A673 (cell line): ENCODE measurements around the gene TTLL11. TPM values are rescaled to one million over a fixed set of nuclear protein-coding genes. Genes with fewer than 3 reads are reported as not detected.

Source experiments
- BruUV-seq: library from RNA; stranded (reverse); fragments of 400-500 nt; replicated peaks from 2 replicates; lab custom pipeline; 2021; lab: Mats Ljungman, UMichigan
- CTCF ChIA-PET: fragments of 300-600 bp; sonication (Branson Sonifier 250); formaldehyde crosslinking; loops from one replicate; lab custom pipeline; 2022; ENCODE audit warnings: antibody characterized with exemption; lab: Charles Lee
- POLR2A ChIA-PET: fragments of 300-600 bp; sonication (Branson Sonifier 250); formaldehyde crosslinking; loops from one replicate; lab custom pipeline; 2022; ENCODE audit warnings: antibody characterized with exemption; ENCODE audit not compliant: low non-redundant PET; lab: Charles Lee
- DNase-seq: peaks from one replicate; pipeline ENCODE4 v3.0.0-alpha.2; 2015; ENCODE audit warnings: low spot score
- H3K27ac ChIP-seq: fragments of 200-600 bp; sonication (generic); 2 replicates; pipeline ENCODE4 v1.5.1; 2016; ENCODE audit warnings: mixed run types, low read depth, mild to moderate bottlenecking, mixed read lengths, antibody characterized with exemption, low read length; ENCODE audit not compliant: poor library complexity, severe bottlenecking
- H3K27me3 ChIP-seq: fragments of 200-600 bp; sonication (generic); replicated peaks from 2 replicates; pipeline ENCODE4 v1.6.1; 2017; ENCODE audit warnings: mixed run types, low read depth, mild to moderate bottlenecking, mixed read lengths, antibody characterized with exemption, low read length; ENCODE audit not compliant: insufficient read depth, poor library complexity
- H3K36me3 ChIP-seq: fragments of 200-600 bp; sonication (generic); 2 replicates; pipeline ENCODE4 v1.6.1; 2016; ENCODE audit warnings: mixed run types, mild to moderate bottlenecking, mixed read lengths, antibody characterized with exemption, low read length; ENCODE audit not compliant: insufficient read depth, poor library complexity, severe bottlenecking
- H3K4me1 ChIP-seq: fragments of 200-600 bp; sonication (generic); 2 replicates; pipeline ENCODE4 v1.6.1; 2017; ENCODE audit warnings: mixed run types, mild to moderate bottlenecking, mixed read lengths, antibody characterized with exemption, low read length; ENCODE audit not compliant: insufficient read depth, poor library complexity, severe bottlenecking
- H3K4me3 ChIP-seq: fragments of 200-600 bp; sonication (generic); 2 replicates; pipeline ENCODE4 v1.5.1; 2016; ENCODE audit warnings: low read depth, mixed run types, mild to moderate bottlenecking, mixed read lengths, low read length; ENCODE audit not compliant: poor library complexity, severe bottlenecking
- H3K9me3 ChIP-seq: fragments of 200-600 bp; sonication (generic); 2 replicates; pipeline ENCODE4 v1.6.1; 2016; ENCODE audit warnings: mixed run types, low read depth, mild to moderate bottlenecking, mixed read lengths, antibody characterized with exemption, low read length; ENCODE audit not compliant: poor library complexity, severe bottlenecking
- CTCF ChIP-seq: fragments of 300-800, 200-600 bp; sonication (generic); conservative IDR thresholded peaks from 2 replicates; pipeline ENCODE4 v1.5.1; 2017; ENCODE audit warnings: low read depth, mild to moderate bottlenecking, antibody characterized with exemption, low read length, moderate library complexity, mixed read lengths
- EZH2 ChIP-seq: fragments of 200-600 bp; sonication (generic); IDR thresholded peaks from 2 replicates; pipeline ENCODE4 v1.6.1; 2017; ENCODE audit warnings: borderline replicate concordance, low read depth, mild to moderate bottlenecking, mixed read lengths, antibody characterized with exemption, low read length; ENCODE audit not compliant: poor library complexity, severe bottlenecking
- intact Hi-C: fragments of 100-400 bp; cut with micrococcal nuclease; formaldehyde crosslinking; loops from one replicate; pipeline ENCODE4 v1.10.0; 2022; ENCODE audit not compliant: unreplicated experiment
- total RNA-seq: library from RNA; stranded (reverse); gene quantifications from 2 replicates; pipeline ENCODE4 v1.2.3, GENCODE V29; 2021

The TTLL11 gene
- total RNA-seq, 1 experiment from 2014 or later, result 3.0 TPM

GRCh38 chr9:121892706-121893105, 200.4 kb downstream of the TTLL11 start:
- POLR2A ChIA-PET, result no interaction called here
- Histone ChIP-seq H3K9me3 (no peaks in the 10 kb centered on the region), H3K4me1 (peaks cover 8% of the 10 kb centered on the region), H3K4me3 (no peak overlapping the region), H3K36me3 (no peaks in the 10 kb centered on the region), H3K27ac (no peak overlapping the region), H3K27me3 (no peaks in the 10 kb centered on the region)
- BruUV-seq, result no TSS peak
- CTCF ChIA-PET, result no interaction called here
- DNase-seq, result no peak
- intact Hi-C loops, result no loop called here
- TF ChIP-seq EZH2, result no peak
- no peak for TF ChIP-seq CTCF

- ChIA-PET POLR2A (no interaction called here), CTCF (no interaction called here)
- Histone ChIP-seq H3K27ac (no peak overlapping the region), H3K4me3 (no peak overlapping the region), H3K9me3 (no peaks in the 10 kb centered on the region), H3K36me3 (no peaks in the 10 kb centered on the region), H3K27me3 (no peaks in the 10 kb centered on the region), H3K4me1 (peaks cover 22% of the 10 kb centered on the region)
- no peak for TF ChIP-seq EZH2
- no peak for TF ChIP-seq CTCF
- BruUV-seq, result no TSS peak
- intact Hi-C loops, result no loop called here
- DNase-seq, result no peak
Observed at GRCh38 chr9:121890746-121891145, 202.4 kb downstream of the TTLL11 start.

GRCh38 chr9:121889990-121890563, 203.0 kb downstream of the TTLL11 start:
- Histone ChIP-seq H3K27me3 (no peaks in the 10 kb centered on the region), H3K36me3 (no peaks in the 10 kb centered on the region), H3K4me3 (no peak overlapping the region), H3K4me1 (peaks cover 22% of the 10 kb centered on the region), H3K9me3 (no peaks in the 10 kb centered on the region), H3K27ac (no peak overlapping the region)
- CTCF ChIA-PET, result no interaction called here
- TF ChIP-seq CTCF (no peak), EZH2 (no peak)
- BruUV-seq, result no TSS peak
- DNase-seq, result no peak
- intact Hi-C loops, result no loop called here
- POLR2A ChIA-PET, result no interaction called here
